B cell (primary cell): ENCODE data around the gene HABP2. TPM values are rescaled to one million over a fixed set of nuclear protein-coding genes. Genes with fewer than 3 reads are reported as not detected.

Experiments used
- ATAC-seq: fragments of 200-7000 bp; cut with Tn5 transposase; one replicate; pipeline ENCODE4 v1.10.0; 2021; ENCODE audit warnings: low read depth, mild to moderate bottlenecking, moderate number of reproducible peaks, moderate library complexity
- CTCF ChIA-PET: fragments of 350-600 bp; sonication (Branson Sonifier 250); formaldehyde crosslinking; loops from one replicate; lab custom pipeline; 2021; ENCODE audit warnings: antibody characterized with exemption, inconsistent platforms; lab: Charles Lee
- POLR2A ChIA-PET: fragments of 350-600 bp; sonication (Branson Sonifier 250); formaldehyde crosslinking; loops from one replicate; lab custom pipeline; 2021; ENCODE audit warnings: antibody characterized with exemption; lab: Charles Lee
- DNase-seq: peaks from one replicate; pipeline ENCODE4 v3.0.0; 2013
- H2AFZ ChIP-seq: 2 replicates; pipeline ENCODE4 v1.6.1; 2012; ENCODE audit warnings: mild to moderate bottlenecking, low read depth, low read length; ENCODE audit not compliant: insufficient read depth, poor library complexity, severe bottlenecking
- H3K27ac ChIP-seq, 2 donors: 1 replicate in 1 of 2; 2 replicates in 1 of 2; pipeline ENCODE4 v1.5.1; 2012 to 2013; ENCODE audit warnings: low read length in 2 of 2, mild to moderate bottlenecking in 2 of 2, moderate library complexity in 1 of 2
- H3K27me3 ChIP-seq, 4 experiments: fragments of 200-600 bp in 1 of 4; sonication (generic) in 1 of 4; replicated peaks in 1 of 4; 1 replicate in 2 of 4; 2 replicates in 2 of 4; pipeline versions ENCODE4 v1.6.1 to v1.7.0; 2013 to 2016; ENCODE audit warnings: low read length in 3 of 4, mild to moderate bottlenecking in 2 of 4, mixed read lengths in 1 of 4, moderate library complexity in 1 of 4; ENCODE audit not compliant: insufficient read depth in 4 of 4, control insufficient read depth in 3 of 4; ENCODE audit errors: control extremely low read depth in 1 of 4
- H3K36me3 ChIP-seq, 2 experiments: replicated peaks in 1 of 2; 1 replicate in 1 of 2; 2 replicates in 1 of 2; pipeline versions ENCODE4 v1.6.1 to v1.7.1; 2013; ENCODE audit warnings: low read length in 1 of 2; ENCODE audit not compliant: insufficient read depth in 2 of 2, control insufficient read depth in 1 of 2; ENCODE audit errors: control extremely low read depth in 1 of 2, extremely low read depth in 1 of 2
- H3K4me1 ChIP-seq, 2 donors: fragments of 200-600 bp in 1 of 2; sonication (generic) in 1 of 2; 1 replicate in 1 of 2; 2 replicates in 1 of 2; pipeline versions ENCODE4 v1.5.1 to v1.6.1; 2013 to 2017; ENCODE audit warnings: low read length in 2 of 2; ENCODE audit not compliant: control insufficient read depth in 2 of 2, insufficient read depth in 2 of 2
- H3K4me2 ChIP-seq: replicated peaks from 2 replicates; pipeline ENCODE3; 2012; ENCODE audit warnings: mild to moderate bottlenecking, low read depth, low read length; ENCODE audit not compliant: poor library complexity, severe bottlenecking
- H3K4me3 ChIP-seq, 5 experiments: fragments of 200-600 bp in 1 of 5; sonication (generic) in 1 of 5; 1 replicate in 3 of 5; 2 replicates in 2 of 5; pipeline versions ENCODE4 v1.5.1 to v1.7.0; 2011 to 2016; ENCODE audit warnings: low read length in 4 of 5, mild to moderate bottlenecking in 4 of 5, low read depth in 2 of 5, control low read depth in 1 of 5, moderate library complexity in 1 of 5; ENCODE audit not compliant: insufficient read depth in 1 of 5; ENCODE audit errors: control extremely low read depth in 1 of 5, extremely low read depth in 1 of 5
- H3K79me2 ChIP-seq: fragments of 200-600 bp; sonication (generic); one replicate; pipeline ENCODE4 v1.6.0; 2016; ENCODE audit warnings: low read length; ENCODE audit not compliant: control insufficient read depth, insufficient read depth
- H3K9ac ChIP-seq: fragments of 200-600 bp; sonication (generic); 2 replicates; pipeline ENCODE4 v1.6.1; 2017; ENCODE audit warnings: mild to moderate bottlenecking, low read length, moderate library complexity
- H3K9me3 ChIP-seq, 3 donors: one replicate each; pipeline versions ENCODE4 v1.6.1 to v1.7.1; 2013; ENCODE audit warnings: low read length in 2 of 3; ENCODE audit not compliant: control insufficient read depth in 2 of 3, insufficient read depth in 1 of 3; ENCODE audit errors: control extremely low read depth in 1 of 3
- H4K20me1 ChIP-seq: 2 replicates; pipeline ENCODE4 v1.6.0; 2012; ENCODE audit warnings: mild to moderate bottlenecking, low read length; ENCODE audit not compliant: insufficient read depth, control insufficient read depth, poor library complexity, severe bottlenecking
- H3K27ac Mint-ChIP-seq: one replicate; pipeline ENCODE4 v1.8.0; 2021; ENCODE audit warnings: mixed read lengths
- H3K27me3 Mint-ChIP-seq: one replicate; pipeline ENCODE4 v1.8.0; 2021; ENCODE audit warnings: mixed read lengths
- H3K4me1 Mint-ChIP-seq: one replicate; pipeline ENCODE4 v1.8.0; 2021; ENCODE audit warnings: mixed read lengths
- H3K4me3 Mint-ChIP-seq: one replicate; pipeline ENCODE4 v1.8.0; 2021; ENCODE audit warnings: mixed read lengths
- H3K9me3 Mint-ChIP-seq: one replicate; pipeline ENCODE4 v1.8.0; 2022; ENCODE audit warnings: mixed read lengths; ENCODE audit not compliant: insufficient read depth
- CTCF ChIP-seq: fragments of 200-600 bp; IDR thresholded peaks from one replicate; pipeline ENCODE4 v1.8.0; 2022; ENCODE audit warnings: antibody characterized with exemption, mild to moderate bottlenecking
- EZH2 ChIP-seq: IDR thresholded peaks from 2 replicates; pipeline ENCODE4 v1.6.1; 2012; ENCODE audit warnings: borderline replicate concordance, low read depth, mild to moderate bottlenecking, moderate library complexity, low read length; ENCODE audit not compliant: insufficient read depth, poor library complexity, severe bottlenecking
- WGBS: methylation state at CpG from one replicate; pipeline ENCODE4 v1.1.5; 2013; ENCODE audit warnings: missing lambda C conversion rate; ENCODE audit not compliant: insufficient coverage; 5-methylcytosine and 5-hydroxymethylcytosine counted together
- intact Hi-C: fragments of 100-400 bp; cut with micrococcal nuclease; formaldehyde crosslinking; loops from one replicate; pipeline ENCODE4 v1.10.0; 2022
- polyA plus RNA-seq: library from polyadenylated mRNA; depleted of rRNA; stranded (reverse); fragments of >200 nt; gene quantifications from 2 replicates; pipeline ENCODE4 v1.2.3, GENCODE V29; 2012
- total RNA-seq, 2 donors: library from RNA; stranded (reverse); fragments of 120-200 nt in 1 of 2; gene quantifications; 1 replicate in 1 of 2; 2 replicates in 1 of 2; pipeline versions ENCODE4 v1.2.3 to v1.2.4, GENCODE V29; 2013 to 2022

HABP2 gene
- total and polyA plus RNA-seq, 2 donors (not counting 1 experiment from before 2014, with no cell fraction given) = not detected

- no peaks in the 10 kb centered on the region for H4K20me1 ChIP-seq
- no peak overlapping the region for H3K4me2 ChIP-seq
- CTCF ChIA-PET = interaction anchor here (3.0 kb wide), 1 partner anchor 10 kb away, joined by 12 read pairs; no protein-coding TSS in a partner anchor
- H3K27ac ChIP-seq = no peak overlapping the region
- H3K9me3 Mint-ChIP-seq = no peaks in the 10 kb centered on the region
- peaks cover 19% of the 10 kb centered on the region for H3K27me3 Mint-ChIP-seq
- no peaks in the 10 kb centered on the region for H3K4me1 ChIP-seq
- H3K27ac Mint-ChIP-seq = no peak overlapping the region
- intact Hi-C loops = no loop called here
- no peaks in the 10 kb centered on the region for H3K79me2 ChIP-seq
- DNase-seq (no peak), ATAC-seq (no peak)
- no peak overlapping the region for H3K9ac ChIP-seq
- no peak for TF ChIP-seq CTCF
- no peak for TF ChIP-seq EZH2
- H2AFZ ChIP-seq = no peak overlapping the region
- H3K27me3 ChIP-seq = peaks cover 0 to 6% (median 3%) of the 10 kb centered on the region in 4 experiments
- H3K4me1 Mint-ChIP-seq = no peaks in the 10 kb centered on the region
- POLR2A ChIA-PET = no interaction called here
- no peak overlapping the region for H3K4me3 Mint-ChIP-seq
- 95% methylated on average over 2 of the region's 2 CpGs for WGBS
- H3K36me3 ChIP-seq = no peaks in the 10 kb centered on the region
- no peaks in the 10 kb centered on the region for H3K9me3 ChIP-seq
- H3K4me3 ChIP-seq = no peak overlapping the region
These were observed 296 bp downstream of the HABP2 start for GRCh38 chr10:113553149-113553548.

GRCh38 chr10:113554214-113554613 lies 1.4 kb downstream of the HABP2 start:
- no peak overlapping the region for H3K27ac Mint-ChIP-seq
- H3K9ac ChIP-seq = no peak overlapping the region

More at GRCh38 chr10:113554214-113554613, 1.4 kb downstream of the HABP2 start:
- Histone ChIP-seq H3K4me1 (no peaks in the 10 kb centered on the region), H3K27me3 (peaks cover 0 to 6% (median 3%) of the 10 kb centered on the region in 4 experiments), H3K9me3 (no peaks in the 10 kb centered on the region), H3K27ac (no peak overlapping the region), H4K20me1 (no peaks in the 10 kb centered on the region), H2AFZ (no peak overlapping the region), H3K36me3 (no peaks in the 10 kb centered on the region), H3K79me2 (no peaks in the 10 kb centered on the region), H3K4me3 (no peak overlapping the region), H3K4me2 (no peak overlapping the region)
- Mint-ChIP-seq H3K4me1 (no peaks in the 10 kb centered on the region), H3K9me3 (no peaks in the 10 kb centered on the region), H3K27me3 (peaks cover 26% of the 10 kb centered on the region), H3K4me3 (no peak overlapping the region)
- TF ChIP-seq CTCF (no peak), EZH2 (no peak)
- no peak for ATAC-seq
- POLR2A ChIA-PET = no interaction called here
- 100% methylated on average over 1 of the region's 5 CpGs for WGBS
- DNase-seq = no peak
- intact Hi-C loops = no loop called here
- CTCF ChIA-PET = interaction anchor here (1.2 to 3.0 kb wide), 2 partner anchors 9 to 16 kb away, joined by 3 to 12 read pairs; no protein-coding TSS in a partner anchor
